Mucosa of stomach (tissue), 1 donor: ENCODE measurements around the gene THAP12.

Source experiments
- H3K27me3 ChIP-seq: one replicate; pipeline ENCODE4 v1.7.0; 2013; ENCODE audit warnings: mild to moderate bottlenecking, low read length; ENCODE audit not compliant: control insufficient read depth, insufficient read depth
- H3K36me3 ChIP-seq: one replicate; pipeline ENCODE4 v1.7.0; 2013; ENCODE audit warnings: low read length; ENCODE audit not compliant: control insufficient read depth, insufficient read depth
- H3K4me1 ChIP-seq: one replicate; pipeline ENCODE4 v1.7.0; 2013; ENCODE audit warnings: mild to moderate bottlenecking, low read length; ENCODE audit not compliant: control insufficient read depth, insufficient read depth
- H3K4me3 ChIP-seq: one replicate; pipeline ENCODE4 v1.7.0; 2013; ENCODE audit warnings: low read length
- H3K9ac ChIP-seq: one replicate; pipeline ENCODE4 v1.7.0; 2013; ENCODE audit warnings: mild to moderate bottlenecking, low read length, moderate library complexity
- H3K9me3 ChIP-seq: one replicate; pipeline ENCODE4 v1.7.0; 2013; ENCODE audit warnings: mild to moderate bottlenecking, low read length, moderate library complexity; ENCODE audit not compliant: control insufficient read depth
- donor health status: Pancreatic carcinoma.

The THAP12 gene

DNA sequence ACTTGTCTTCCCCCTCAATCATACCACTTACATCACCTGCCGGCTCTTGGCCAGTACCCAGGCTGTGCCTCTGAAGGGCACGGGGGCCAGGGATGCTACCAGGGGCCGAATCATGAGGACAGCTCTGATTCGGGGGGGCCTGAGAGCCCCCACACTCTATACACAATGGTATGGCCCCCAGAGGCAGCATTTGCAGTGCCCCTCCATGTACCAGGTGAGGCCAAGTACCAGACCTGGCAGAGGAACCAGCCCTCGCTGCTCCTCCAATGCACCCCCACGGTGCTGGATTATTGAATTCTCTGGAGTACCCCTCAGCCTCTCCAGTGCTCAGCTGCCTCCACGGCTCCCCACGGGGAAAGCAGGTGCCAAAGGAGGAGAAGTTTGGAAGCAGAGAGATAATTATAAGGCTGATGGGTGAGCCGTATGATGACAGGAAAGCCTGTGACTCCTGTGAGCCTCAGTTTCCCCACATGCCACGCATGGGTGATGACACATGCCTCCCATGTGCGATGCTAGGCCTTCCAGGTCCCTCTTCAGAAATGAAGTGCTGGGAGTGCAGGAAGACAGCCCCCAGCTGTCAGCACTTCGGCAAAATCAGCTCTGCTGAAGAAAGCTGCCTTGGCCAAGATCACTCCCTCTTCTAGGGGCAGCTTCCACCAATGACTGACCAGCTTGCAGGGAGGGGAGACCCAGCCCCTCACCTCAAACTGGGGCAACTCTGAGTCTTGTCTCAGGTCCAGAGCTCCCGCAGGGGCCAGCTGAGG lies 69.9 kb downstream of the THAP12 start:
- H3K4me3 ChIP-seq: no peak overlapping the region
- H3K9me3 ChIP-seq: no peaks in the 10 kb centered on the region
- no peaks in the 10 kb centered on the region for H3K4me1 ChIP-seq
- peaks cover 3% of the 10 kb centered on the region for H3K27me3 ChIP-seq
- H3K36me3 ChIP-seq: no peaks in the 10 kb centered on the region
- no peak overlapping the region for H3K9ac ChIP-seq

GRCh38 chr11:76307978-76308747 lies 72.8 kb downstream of the THAP12 start:
- Histone ChIP-seq H3K27me3 (peaks cover 5% of the 10 kb centered on the region), H3K4me1 (no peaks in the 10 kb centered on the region), H3K9ac (no peak overlapping the region), H3K4me3 (no peak overlapping the region), H3K9me3 (no peaks in the 10 kb centered on the region), H3K36me3 (no peaks in the 10 kb centered on the region)

- Histone ChIP-seq H3K36me3 (no peaks in the 10 kb centered on the region), H3K4me1 (no peaks in the 10 kb centered on the region), H3K9me3 (no peaks in the 10 kb centered on the region), H3K9ac (no peak overlapping the region), H3K27me3 (peaks cover 5% of the 10 kb centered on the region), H3K4me3 (no peak overlapping the region)
Observed at GRCh38 chr11:76307396-76307795, 73.5 kb downstream of the THAP12 start.

DNA sequence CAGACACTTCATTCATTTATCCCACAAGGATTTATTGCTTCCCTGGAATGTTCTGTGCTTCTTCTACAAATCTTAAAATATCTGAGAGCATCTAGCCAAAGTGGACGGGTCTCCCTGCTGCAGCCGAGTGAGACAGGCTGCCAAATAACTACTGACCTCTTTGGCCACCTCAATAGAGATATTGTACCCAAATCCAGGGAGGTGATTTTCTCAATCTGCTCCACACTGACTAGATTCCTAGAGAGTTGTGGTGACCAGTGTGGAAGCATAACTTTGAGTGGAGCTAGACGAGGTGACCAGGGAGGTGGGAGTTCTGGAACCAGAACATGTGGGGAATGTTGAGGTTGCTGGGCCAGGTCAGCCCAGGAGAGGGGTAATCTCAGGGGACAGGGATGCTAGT lies 77.5 kb downstream of the THAP12 start:
- Histone ChIP-seq H3K36me3 (no peaks in the 10 kb centered on the region), H3K9me3 (no peaks in the 10 kb centered on the region), H3K4me1 (no peaks in the 10 kb centered on the region), H3K9ac (no peak overlapping the region), H3K4me3 (no peak overlapping the region), H3K27me3 (peaks cover 5% of the 10 kb centered on the region)

GRCh38 chr11:76302996-76303395 lies 77.9 kb downstream of the THAP12 start:
- H3K36me3 ChIP-seq: no peaks in the 10 kb centered on the region
- H3K9ac ChIP-seq: no peak overlapping the region
- H3K27me3 ChIP-seq: peaks cover 5% of the 10 kb centered on the region
- no peaks in the 10 kb centered on the region for H3K9me3 ChIP-seq
- no peaks in the 10 kb centered on the region for H3K4me1 ChIP-seq
- no peak overlapping the region for H3K4me3 ChIP-seq
